SJSA1 (cell line): ENCODE data around the gene GTPBP3. TPM values are rescaled to one million over a fixed set of nuclear protein-coding genes. Genes with fewer than 3 reads are reported as not detected.

ENCODE experiments used
- DNase-seq, 2 experiments: peaks; one replicate each; pipeline ENCODE4 v3.0.0-alpha.2; 2015 to 2020; ENCODE audit warnings: low spot score in 2 of 2, low read depth in 1 of 2
- H3K27ac ChIP-seq: fragments of 250-450 bp; sonication (Bioruptor Pico); 2 replicates; pipeline ENCODE4 v1.5.1; 2020; ENCODE audit warnings: mild to moderate bottlenecking, moderate library complexity
- H3K27me3 ChIP-seq: fragments of 250-450 bp; sonication (Bioruptor Pico); replicated peaks from 2 replicates; pipeline ENCODE4 v1.5.1; 2020; ENCODE audit warnings: mild to moderate bottlenecking, moderate library complexity
- H3K36me3 ChIP-seq: fragments of 250-450 bp; sonication (Bioruptor Pico); 2 replicates; pipeline ENCODE4 v1.5.1; 2020; ENCODE audit warnings: mild to moderate bottlenecking
- H3K4me1 ChIP-seq: fragments of 250-450 bp; sonication (Bioruptor Pico); replicated peaks from 2 replicates; pipeline ENCODE4 v1.6.1; 2021; ENCODE audit warnings: mild to moderate bottlenecking
- H3K4me3 ChIP-seq: fragments of 250-450 bp; sonication (Bioruptor Pico); 2 replicates; pipeline ENCODE4 v1.5.1; 2020; ENCODE audit warnings: mild to moderate bottlenecking
- H3K9me3 ChIP-seq: fragments of 250-450 bp; sonication (Bioruptor Pico); replicated peaks from 2 replicates; pipeline ENCODE4 v1.5.1; 2020; ENCODE audit warnings: mild to moderate bottlenecking
- total RNA-seq: library from RNA; depleted of rRNA; stranded (reverse); fragments of >200 nt; shearing (Covaris generic); gene quantifications from 2 replicates; pipeline ENCODE4 v1.2.3, GENCODE V29; 2014

Gene GTPBP3
- total RNA-seq, 1 experiment from 2014 or later, result 19.5 TPM

DNA sequence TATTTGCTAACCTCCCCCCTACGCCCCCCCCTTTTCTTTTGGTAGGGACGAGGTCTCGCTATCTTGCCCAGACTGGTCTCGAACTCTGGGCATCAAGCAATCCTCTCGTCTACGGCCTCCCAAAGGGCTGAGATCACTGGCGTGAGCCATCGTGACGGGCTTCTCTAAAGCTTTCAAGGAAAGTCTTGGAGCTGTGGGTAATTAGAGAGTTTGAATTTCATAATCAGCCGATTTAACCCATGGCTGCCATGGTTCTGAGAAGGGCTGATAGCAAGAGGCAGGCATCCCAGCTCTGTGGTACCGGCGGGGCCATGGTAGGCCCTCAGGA, 33.4 kb upstream of the GTPBP3 start:
- Histone ChIP-seq H3K27me3 (no peaks in the 10 kb centered on the region), H3K36me3 (no peaks in the 10 kb centered on the region), H3K9me3 (no peaks in the 10 kb centered on the region), H3K4me1 (peaks cover 11% of the 10 kb centered on the region), H3K27ac (no peak overlapping the region), H3K4me3 (no peak overlapping the region)
- DNase-seq, result no peak

DNA sequence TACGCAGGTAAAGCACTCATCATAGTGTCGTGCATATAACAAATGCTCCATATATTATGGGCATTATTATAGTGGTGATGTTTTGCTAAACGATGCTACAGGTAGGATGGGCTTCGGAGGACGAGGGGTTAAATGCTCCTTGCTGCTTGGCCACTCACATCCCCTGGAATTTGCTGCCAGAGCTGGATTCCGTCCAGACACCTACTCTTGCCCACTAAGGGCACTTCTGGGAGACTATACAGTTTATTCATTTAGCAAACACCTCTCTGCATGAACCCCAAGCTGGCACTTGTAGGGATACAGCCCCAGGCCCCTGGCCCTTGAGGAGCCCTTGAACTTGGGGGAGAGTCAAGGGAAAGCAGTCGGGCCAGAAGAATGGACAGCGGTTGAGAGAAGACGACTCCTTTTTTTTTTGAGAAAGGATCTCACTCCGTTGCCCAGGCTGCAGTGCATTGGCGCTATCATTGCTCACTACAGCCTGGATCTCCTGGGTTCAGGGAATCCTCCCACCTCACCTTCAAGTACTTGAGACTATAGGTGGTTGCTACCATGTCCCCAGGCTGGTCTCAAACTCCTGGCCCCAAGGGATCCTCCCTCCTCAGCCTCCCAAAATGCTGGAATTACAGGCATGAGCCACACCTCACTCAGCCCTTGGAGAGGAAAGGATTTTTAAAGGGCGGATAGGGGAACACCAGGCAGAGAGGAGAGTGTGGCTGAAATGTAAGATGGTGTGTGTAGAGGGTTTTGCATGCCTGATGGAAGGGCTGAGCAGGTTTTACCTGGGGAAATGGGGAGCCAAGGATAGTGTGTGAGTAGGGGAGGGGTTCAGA, 32.8 kb upstream of the GTPBP3 start:
- Histone ChIP-seq H3K4me1 (peaks cover 11% of the 10 kb centered on the region), H3K4me3 (no peak overlapping the region), H3K9me3 (no peaks in the 10 kb centered on the region)

GRCh38 chr19:17305216-17305516, 32.2 kb upstream of the GTPBP3 start:
- H3K9me3 ChIP-seq, result no peaks in the 10 kb centered on the region
- peak overlapping the region; percentile 58; the same call in 1 of the 2 replicates for H3K4me3 ChIP-seq
- no peak overlapping the region for H3K27ac ChIP-seq
- DNase-seq, result no peak
- H3K27me3 ChIP-seq, result no peaks in the 10 kb centered on the region
- peaks cover 14% of the 10 kb centered on the region for H3K4me1 ChIP-seq
- H3K36me3 ChIP-seq, result peaks cover 6% of the 10 kb centered on the region; the same call in 1 of the 2 replicates

More for the DNA sequence above, 32.8 kb upstream of the GTPBP3 start:
- H3K27me3 ChIP-seq, result no peaks in the 10 kb centered on the region
- peaks cover 2% of the 10 kb centered on the region; the same call in 1 of the 2 replicates for H3K36me3 ChIP-seq
- no peak overlapping the region for H3K27ac ChIP-seq
- DNase-seq, result no peak

GRCh38 chr19:17305517-17306284, 31.7 kb upstream of the GTPBP3 start, which contains the start of gene MRPL34:
Gene MRPL34 (plus strand): TSS chr19:17305872. CDS start chr19:17305893, 21 bp downstream.
- H3K4me3 ChIP-seq, result peak within 1 kb of the TSS; percentile 58
- H3K4me1 ChIP-seq, result peaks cover 19% of the 10 kb centered on the region
- no peaks in the 10 kb centered on the region for H3K27me3 ChIP-seq

GRCh38 chr19:17306285-17306714, 31.1 kb upstream of the GTPBP3 start:
- Histone ChIP-seq H3K27ac (peak overlapping the region; percentile 15; the same call in 1 of the 2 replicates), H3K27me3 (no peaks in the 10 kb centered on the region), H3K4me1 (peaks cover 22% of the 10 kb centered on the region), H3K4me3 (peak overlapping the region; percentile 58), H3K36me3 (peaks cover 11% of the 10 kb centered on the region), H3K9me3 (no peaks in the 10 kb centered on the region)
- DNase-seq, result no peak

More at GRCh38 chr19:17305517-17306284, 31.7 kb upstream of the GTPBP3 start, which contains the start of gene MRPL34:
- Histone ChIP-seq H3K27ac (peak within 1 kb of the TSS; percentile 15), H3K36me3 (peaks cover 9% of the 10 kb centered on the region; the same call in 1 of the 2 replicates), H3K9me3 (no peaks in the 10 kb centered on the region)
- DNase-seq, result peak; percentile 96 to 99

DNA sequence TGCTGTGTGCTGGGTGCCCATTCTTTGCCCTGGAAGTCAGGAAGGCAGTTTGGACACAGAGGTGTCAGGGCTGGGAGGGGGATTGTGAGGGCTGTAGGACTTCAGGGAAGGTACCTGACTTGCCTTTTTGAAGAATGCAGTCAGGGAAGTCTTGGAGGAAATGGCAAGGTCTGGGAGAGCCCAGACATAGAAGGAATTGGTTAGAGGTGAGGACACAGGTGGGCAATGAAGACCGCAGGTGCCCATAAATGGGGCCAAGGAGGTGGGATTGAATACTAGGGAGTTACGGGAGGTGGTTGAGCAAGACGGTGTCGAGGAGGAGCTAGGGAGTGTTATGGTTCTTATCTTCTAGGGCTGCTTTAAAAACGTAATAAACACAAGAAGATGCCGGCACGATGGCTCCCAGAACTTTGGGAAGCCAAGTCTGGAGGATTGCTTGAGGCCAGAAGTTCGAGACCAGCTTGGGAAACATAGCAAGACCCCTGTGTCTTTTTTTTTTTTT, 29.4 kb upstream of the GTPBP3 start:
- H3K4me1 ChIP-seq, result peaks cover 38% of the 10 kb centered on the region
- no peak overlapping the region for H3K4me3 ChIP-seq

GRCh38 chr19:17309198-17309964, 28.0 kb upstream of the GTPBP3 start, which contains the start of gene DDA1:
Gene DDA1 (plus strand): TSS chr19:17309563. CDS start chr19:17309655, 92 bp downstream.
- H3K36me3 ChIP-seq, result peaks cover 37% of the 10 kb centered on the region
- H3K27ac ChIP-seq, result peak within 1 kb of the TSS; percentile 53
- no peaks in the 10 kb centered on the region for H3K9me3 ChIP-seq
- H3K27me3 ChIP-seq, result no peaks in the 10 kb centered on the region
- peaks cover 33% of the 10 kb centered on the region for H3K4me1 ChIP-seq
- peak within 1 kb of the TSS; percentile 69 for H3K4me3 ChIP-seq
- DNase-seq, result peak; percentile 97 to 100

More for the DNA sequence above, 29.4 kb upstream of the GTPBP3 start:
- H3K27ac ChIP-seq, result no peak overlapping the region
- peaks cover 25% of the 10 kb centered on the region for H3K36me3 ChIP-seq
- no peaks in the 10 kb centered on the region for H3K9me3 ChIP-seq
- no peak for DNase-seq
- H3K27me3 ChIP-seq, result no peaks in the 10 kb centered on the region

DNA sequence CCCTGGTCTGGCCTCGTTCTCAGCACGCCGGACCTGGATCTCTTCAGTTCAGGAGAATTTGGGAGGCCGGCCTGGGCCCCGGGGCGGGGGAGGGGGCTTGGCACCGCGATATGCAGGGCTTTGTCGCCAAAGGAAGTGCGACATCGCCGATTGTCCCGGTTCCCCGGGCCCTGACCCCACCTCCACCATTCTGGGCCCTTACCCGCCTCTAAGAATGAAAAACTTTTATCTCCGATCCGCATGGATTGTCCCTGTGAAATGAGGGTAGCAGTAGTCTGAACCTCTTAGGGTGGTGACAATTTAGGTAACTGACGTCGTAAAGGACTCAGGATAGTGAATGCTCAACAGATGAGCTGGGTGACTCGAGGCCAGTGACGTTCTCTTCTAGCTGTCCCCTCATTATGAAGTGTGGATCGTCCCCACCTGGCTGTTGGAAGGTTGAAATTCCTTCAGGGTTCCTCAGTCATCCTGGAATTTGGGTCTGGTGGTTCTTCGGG, 27.3 kb upstream of the GTPBP3 start:
- H3K27me3 ChIP-seq, result no peaks in the 10 kb centered on the region
- H3K4me1 ChIP-seq, result peaks cover 33% of the 10 kb centered on the region
- H3K4me3 ChIP-seq, result peak overlapping the region; percentile 69
- H3K9me3 ChIP-seq, result no peaks in the 10 kb centered on the region
- H3K27ac ChIP-seq, result peak overlapping the region; percentile 53
- H3K36me3 ChIP-seq, result peaks cover 42% of the 10 kb centered on the region
- no peak for DNase-seq

DNA sequence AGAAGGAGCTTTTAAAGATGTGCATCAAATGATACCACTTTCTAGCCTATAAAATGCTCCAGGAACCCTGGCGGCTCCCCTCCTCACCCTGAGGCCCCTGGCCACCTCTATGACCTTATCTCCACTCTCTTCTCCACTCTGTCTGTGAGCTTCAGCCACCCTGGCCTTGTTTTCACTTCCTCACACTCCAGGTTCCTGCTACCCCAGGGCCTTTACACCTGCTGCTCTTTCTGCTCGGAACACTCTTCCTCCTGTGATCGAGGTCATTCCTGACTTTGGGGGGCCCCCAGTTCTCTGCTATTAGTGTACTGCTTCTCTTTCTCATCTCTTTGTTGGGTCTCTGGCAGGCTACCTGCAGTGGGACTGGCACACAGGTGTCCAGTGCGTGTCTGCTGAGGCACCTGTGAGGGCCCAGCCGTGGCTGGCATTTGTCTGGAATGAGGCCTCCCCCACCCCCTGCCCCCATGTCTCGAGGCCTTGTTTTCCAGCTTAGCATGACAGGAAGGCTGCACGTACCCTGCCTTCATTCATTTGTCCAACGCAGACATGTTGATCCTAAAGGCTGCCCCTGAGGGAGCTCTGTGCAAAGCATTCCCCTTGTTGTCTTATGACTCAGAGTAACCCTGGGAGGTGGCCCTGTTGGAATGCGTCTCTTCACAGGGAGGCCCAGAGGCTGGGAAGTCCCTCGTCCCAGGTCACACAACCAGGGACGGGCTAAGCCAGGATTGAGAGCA, 25.7 kb upstream of the GTPBP3 start:
- peak overlapping the region; percentile 79 for H3K27ac ChIP-seq
- DNase-seq, result peak; percentile 85 to 93

DNA sequence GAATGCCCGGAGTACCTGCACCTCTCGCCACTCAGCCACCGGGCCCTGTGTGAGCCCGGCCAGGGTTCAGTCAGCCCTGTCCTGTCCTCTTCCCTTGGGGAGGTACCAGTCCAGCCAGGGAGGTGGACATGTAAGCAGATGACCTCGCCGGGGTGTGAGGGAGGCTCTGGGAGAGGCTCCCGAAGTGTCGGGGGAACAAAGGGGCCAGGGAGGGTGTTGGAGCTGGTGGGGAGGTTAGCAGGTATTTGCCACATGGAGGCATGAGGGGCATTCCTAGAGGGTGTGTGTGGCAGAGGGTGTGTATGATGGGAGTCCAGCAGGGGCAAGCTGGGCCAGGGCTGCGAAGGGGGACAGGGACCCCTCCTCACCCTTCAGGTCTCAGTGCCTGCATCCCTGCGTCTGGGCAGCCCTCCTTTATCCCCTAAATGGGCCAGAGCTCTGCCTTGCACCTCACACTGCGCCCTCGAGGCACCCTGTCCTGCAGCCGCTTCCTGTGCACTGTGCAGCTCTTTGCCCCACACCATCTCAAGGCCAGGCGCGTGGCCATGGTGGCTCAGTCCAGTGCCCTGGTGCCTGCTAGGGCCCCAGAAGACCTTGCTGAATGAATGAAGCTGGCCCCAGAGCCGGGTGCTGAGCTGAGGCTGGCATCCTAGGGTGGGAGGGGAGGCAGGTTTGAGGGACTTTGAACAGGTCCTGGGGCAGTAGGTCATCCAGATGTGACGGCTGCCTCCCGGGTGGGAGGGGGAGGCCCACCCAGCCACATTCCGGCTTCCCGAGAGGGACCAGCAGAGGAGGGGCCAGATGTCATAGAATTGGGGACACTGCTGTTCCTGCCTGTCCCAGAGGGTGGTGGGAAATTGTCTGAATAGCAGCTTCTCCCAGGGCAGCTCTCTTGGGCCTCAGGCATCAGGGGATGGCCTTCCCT, 24.9 kb upstream of the GTPBP3 start:
- no peaks in the 10 kb centered on the region for H3K9me3 ChIP-seq
- peak overlapping the region; percentile 12 for H3K4me3 ChIP-seq
- H3K27me3 ChIP-seq, result no peaks in the 10 kb centered on the region
- no peak for DNase-seq
- H3K27ac ChIP-seq, result peak overlapping the region; percentile 79
- H3K4me1 ChIP-seq, result peaks cover 35% of the 10 kb centered on the region
- H3K36me3 ChIP-seq, result peaks cover 63% of the 10 kb centered on the region

More for the DNA sequence above, 25.7 kb upstream of the GTPBP3 start:
- H3K36me3 ChIP-seq, result peaks cover 55% of the 10 kb centered on the region
- peak overlapping the region; percentile 12 for H3K4me3 ChIP-seq
- no peaks in the 10 kb centered on the region for H3K9me3 ChIP-seq
- no peaks in the 10 kb centered on the region for H3K27me3 ChIP-seq
- peaks cover 29% of the 10 kb centered on the region for H3K4me1 ChIP-seq

- peaks cover 75% of the 10 kb centered on the region for H3K36me3 ChIP-seq
- no peak for DNase-seq
These were observed 23.3 kb upstream of the GTPBP3 start for GRCh38 chr19:17314007-17314593.

More at GRCh38 chr19:17314007-17314593, 23.3 kb upstream of the GTPBP3 start:
- H3K27ac ChIP-seq, result no peak overlapping the region
- H3K9me3 ChIP-seq, result no peaks in the 10 kb centered on the region
- H3K4me3 ChIP-seq, result no peak overlapping the region
- H3K4me1 ChIP-seq, result peaks cover 40% of the 10 kb centered on the region
- H3K27me3 ChIP-seq, result no peaks in the 10 kb centered on the region
